SH-SY5Y (cell line): ENCODE measurements around the gene STX10.

Experiments
- GATA2 ChIP-seq: IDR thresholded peaks from 2 replicates; pipeline ENCODE4 v1.6.1; 2011; ENCODE audit warnings: mild to moderate bottlenecking, low read depth, low read length
- GATA3 ChIP-seq: IDR thresholded peaks from 2 replicates; pipeline ENCODE4 v1.6.1; 2011; ENCODE audit warnings: low read depth, mild to moderate bottlenecking, low read length, moderate library complexity

DNA sequence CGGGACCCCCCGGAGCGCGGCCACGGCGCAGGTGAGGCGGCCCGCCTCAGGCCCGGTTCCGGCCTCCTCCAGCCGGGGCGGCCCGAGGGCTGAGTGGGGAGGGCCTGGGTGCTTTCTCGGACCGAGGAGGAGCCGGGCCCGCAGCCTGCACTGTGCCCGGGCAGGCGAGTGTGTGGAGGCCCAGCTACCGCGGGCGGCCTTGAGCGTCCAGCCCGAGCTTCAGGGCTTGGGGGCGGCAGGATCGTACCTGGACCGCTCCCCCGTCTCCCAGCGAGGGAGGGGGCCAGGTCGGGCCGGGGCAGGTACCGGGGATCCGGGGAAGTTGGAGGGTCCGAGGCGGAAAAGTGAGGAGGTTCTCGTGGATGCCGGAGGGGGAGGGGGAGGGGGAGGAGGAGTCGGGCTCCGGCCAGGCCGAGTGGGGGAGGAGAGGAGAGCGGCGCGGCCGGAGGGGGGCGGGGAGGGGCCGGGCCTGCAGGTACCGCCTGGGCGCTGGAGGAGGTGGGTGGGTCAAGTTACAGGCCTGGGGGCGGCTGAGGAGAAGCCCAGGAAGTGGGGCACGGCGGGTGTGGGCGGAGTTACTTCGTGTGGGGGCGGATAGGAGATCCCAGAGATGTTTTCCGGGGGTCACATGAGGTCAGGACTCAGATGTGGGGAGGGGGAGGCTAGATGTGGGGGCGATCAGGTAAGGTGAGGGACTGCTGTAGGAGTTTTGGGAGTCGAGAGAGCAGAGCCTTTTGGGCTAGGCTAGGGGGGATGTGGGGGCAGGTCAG lies 31.6 kb downstream of the STX10 start:
- TF ChIP-seq GATA2 (no peak), GATA3 (no peak)
